Neural cell (in vitro differentiated cells): ENCODE measurements around the gene CARD19. TPM values are rescaled to one million over a fixed set of nuclear protein-coding genes. Genes with fewer than 3 reads are reported as not detected.

Experiments
- H2AFZ ChIP-seq: fragments of 200-600, 300-800 bp; sonication (generic), shearing (Covaris generic); 2 replicates; pipeline ENCODE4 v1.6.0; 2014; ENCODE audit warnings: low read depth, mild to moderate bottlenecking, antibody characterized with exemption, low read length, moderate library complexity
- H3F3A ChIP-seq: fragments of 200-600 bp; shearing (Covaris generic); 2 replicates; pipeline ENCODE4 v1.6.1; 2016; ENCODE audit warnings: mild to moderate bottlenecking, moderate library complexity, mixed read lengths, antibody characterized with exemption, low read length; ENCODE audit not compliant: insufficient read depth, poor library complexity, severe bottlenecking
- H3K27ac ChIP-seq: fragments of 200-600, 300-800 bp; sonication (generic), shearing (Covaris generic); 2 replicates; pipeline ENCODE4 v1.5.1; 2014; ENCODE audit warnings: mild to moderate bottlenecking, low read length, moderate library complexity
- H3K27me3 ChIP-seq: fragments of 300-800, 200-600 bp; sonication (generic), shearing (Covaris generic); 2 replicates; pipeline ENCODE4 v1.6.0; 2014; ENCODE audit warnings: mild to moderate bottlenecking, low read depth, low read length, moderate library complexity; ENCODE audit not compliant: insufficient read depth
- H3K36me3 ChIP-seq: fragments of 300-800, 200-600 bp; sonication (generic), shearing (Covaris generic); 2 replicates; pipeline ENCODE4 v1.5.1; 2014; ENCODE audit warnings: mild to moderate bottlenecking, antibody characterized with exemption, low read length, moderate library complexity; ENCODE audit not compliant: insufficient read depth
- H3K4me2 ChIP-seq: fragments of 300-800, 200-600 bp; sonication (generic), shearing (Covaris generic); 2 replicates; pipeline ENCODE4 v1.6.0; 2014; ENCODE audit warnings: mild to moderate bottlenecking, low read length
- H3K4me3 ChIP-seq: fragments of 300-800, 200-600 bp; sonication (generic), shearing (Covaris generic); 2 replicates; pipeline ENCODE4 v1.5.1; 2014; ENCODE audit warnings: mild to moderate bottlenecking, low read length, moderate library complexity
- H3K79me2 ChIP-seq: fragments of 200-600 bp; shearing (Covaris generic); replicated peaks from 2 replicates; pipeline ENCODE4 v1.6.0; 2014; ENCODE audit warnings: mild to moderate bottlenecking, low read length, moderate library complexity; ENCODE audit not compliant: insufficient read depth
- H3K9ac ChIP-seq: fragments of 300-800, 200-600 bp; sonication (generic), shearing (Covaris generic); 2 replicates; pipeline ENCODE4 v1.6.1; 2016; ENCODE audit warnings: mild to moderate bottlenecking, low read length, mixed read lengths
- H3K9me2 ChIP-seq: fragments of 200-600 bp; shearing (Covaris generic); 2 replicates; pipeline ENCODE4 v1.6.1; 2016; ENCODE audit warnings: mild to moderate bottlenecking, low read length, mixed read lengths; ENCODE audit not compliant: insufficient read depth
- H3K9me3 ChIP-seq: fragments of 200-600, 300-800 bp; sonication (generic), shearing (Covaris generic); 2 replicates; pipeline ENCODE4 v1.6.1; 2016; ENCODE audit warnings: mild to moderate bottlenecking, mixed run types, low read length, moderate library complexity, mixed read lengths
- H4K20me1 ChIP-seq: fragments of 200-600 bp; shearing (Covaris generic); 2 replicates; pipeline ENCODE4 v1.6.1; 2016; ENCODE audit warnings: mild to moderate bottlenecking, mixed run types; ENCODE audit not compliant: insufficient read depth
- CTCF ChIP-seq: fragments of 450-650 bp; IDR thresholded peaks from 2 replicates; pipeline ENCODE4 v1.5.1; 2014; ENCODE audit warnings: antibody characterized with exemption, mild to moderate bottlenecking, moderate library complexity; ENCODE audit not compliant: poor library complexity, severe bottlenecking
- EP300 ChIP-seq: fragments of 450-650 bp; conservative IDR thresholded peaks from 2 replicates; pipeline ENCODE4 v1.6.1; 2014; ENCODE audit warnings: antibody characterized with exemption, mild to moderate bottlenecking, moderate library complexity; ENCODE audit not compliant: poor library complexity, severe bottlenecking
- EZH2 ChIP-seq: fragments of 200-600, 300-800 bp; shearing (Covaris generic), sonication (generic); IDR thresholded peaks from 2 replicates; pipeline ENCODE4 v1.6.1; 2014; ENCODE audit warnings: antibody characterized with exemption, low read length, borderline replicate concordance, mild to moderate bottlenecking; ENCODE audit not compliant: insufficient read depth, poor library complexity, severe bottlenecking
- MXI1 ChIP-seq: fragments of 450-650 bp; conservative IDR thresholded peaks from 2 replicates; pipeline ENCODE4 v1.6.1; 2014; ENCODE audit warnings: antibody characterized with exemption, mild to moderate bottlenecking; ENCODE audit not compliant: poor library complexity, severe bottlenecking
- POLR2AphosphoS5 ChIP-seq: IDR thresholded peaks from 2 replicates; pipeline ENCODE4 v1.6.1; 2012
- RAD21 ChIP-seq: fragments of 450-650 bp; conservative IDR thresholded peaks from 2 replicates; pipeline ENCODE4 v1.6.1; 2014; ENCODE audit warnings: antibody characterized with exemption, mild to moderate bottlenecking, moderate library complexity
- REST ChIP-seq: IDR thresholded peaks from 2 replicates; pipeline ENCODE4 v1.6.1; 2012; ENCODE audit warnings: borderline replicate concordance
- SMC3 ChIP-seq: fragments of 450-650 bp; conservative IDR thresholded peaks from 2 replicates; pipeline ENCODE4 v1.6.1; 2014; ENCODE audit warnings: antibody characterized with exemption, mild to moderate bottlenecking, moderate library complexity; ENCODE audit not compliant: poor library complexity
- TAF1 ChIP-seq: IDR thresholded peaks from 2 replicates; pipeline ENCODE4 v1.6.1; 2012; ENCODE audit warnings: low read depth
- polyA plus RNA-seq: library from polyadenylated mRNA; depleted of rRNA; stranded (reverse); fragments of >200 nt; gene quantifications from 2 replicates; pipeline ENCODE4 v1.2.3, GENCODE V29; 2014

The CARD19 gene
- polyA plus RNA-seq, 1 donor from 2014 or later = 66.7 TPM

- Histone ChIP-seq H3K27me3 (peaks cover 10% of the 10 kb centered on the region), H3K9me3 (no peaks in the 10 kb centered on the region), H3K4me3 (no peak overlapping the region), H4K20me1 (no peaks in the 10 kb centered on the region), H3K9me2 (no peaks in the 10 kb centered on the region), H3K4me2 (no peak overlapping the region), H3K9ac (no peak overlapping the region), H3F3A (no peaks in the 10 kb centered on the region), H2AFZ (no peak overlapping the region), H3K79me2 (no peaks in the 10 kb centered on the region), H3K36me3 (no peaks in the 10 kb centered on the region), H3K27ac (no peak overlapping the region)
- no peak for TF ChIP-seq SMC3
- no peak for TF ChIP-seq POLR2AphosphoS5
- no peak for TF ChIP-seq TAF1
Observed at GRCh38 chr9:93057042-93057702, 38.8 kb upstream of the CARD19 start.

GRCh38 chr9:93057703-93058354, 38.2 kb upstream of the CARD19 start:
- Histone ChIP-seq H3K79me2 (no peaks in the 10 kb centered on the region), H3F3A (no peaks in the 10 kb centered on the region), H2AFZ (no peak overlapping the region), H3K4me3 (no peak overlapping the region), H4K20me1 (no peaks in the 10 kb centered on the region), H3K27ac (no peak overlapping the region), H3K36me3 (no peaks in the 10 kb centered on the region), H3K27me3 (peaks cover 10% of the 10 kb centered on the region), H3K4me2 (no peak overlapping the region), H3K9me2 (no peaks in the 10 kb centered on the region), H3K9ac (no peak overlapping the region), H3K9me3 (no peaks in the 10 kb centered on the region)
- no peak for TF ChIP-seq TAF1
- TF ChIP-seq MXI1 = no peak
- TF ChIP-seq POLR2AphosphoS5 = no peak
- TF ChIP-seq EZH2 = no peak
- TF ChIP-seq RAD21 = no peak
- TF ChIP-seq CTCF = no peak
- TF ChIP-seq SMC3 = no peak
- no peak for TF ChIP-seq EP300
- no peak for TF ChIP-seq REST
